SK-N-SH treated with all-trans-retinoic acid at 6 μM for 48 hours (cell line): ENCODE results near the gene TNFRSF11A.

ENCODE experiments used
- ATAC-seq: fragments of 200-7000 bp; cut with Tn5 transposase; 3 replicates; pipeline ENCODE4 v1.9.1; 2020; ENCODE audit warnings: mild to moderate bottlenecking, moderate library complexity
- CSDC2 ChIP-seq: fragments of 250-450 bp; sonication (Bioruptor Pico); IDR thresholded peaks from 2 replicates; pipeline ENCODE4 v1.5.0; 2020; ENCODE audit warnings: mild to moderate bottlenecking, moderate library complexity
- ESRRG ChIP-seq: fragments of 250-450 bp; sonication (Bioruptor Pico); IDR thresholded peaks from 2 replicates; pipeline ENCODE4 v1.6.1; 2021; ENCODE audit warnings: mild to moderate bottlenecking
- GLIS3 ChIP-seq: fragments of 250-450 bp; sonication (Bioruptor Pico); IDR thresholded peaks from 2 replicates; pipeline ENCODE4 v1.5.0; 2020; ENCODE audit warnings: mild to moderate bottlenecking, moderate library complexity
- ISL1 ChIP-seq: fragments of 250-450 bp; sonication (Bioruptor Pico); IDR thresholded peaks from 2 replicates; pipeline ENCODE4 v2.1.2; 2022; ENCODE audit warnings: mild to moderate bottlenecking, moderate library complexity
- PPARA ChIP-seq: fragments of 250-450 bp; sonication (Bioruptor Pico); IDR thresholded peaks from 2 replicates; pipeline ENCODE4 v1.5.0; 2020; ENCODE audit warnings: mild to moderate bottlenecking, borderline replicate concordance
- TCF4 ChIP-seq: fragments of 250-450 bp; sonication (Bioruptor Pico); IDR thresholded peaks from 2 replicates; pipeline ENCODE4 v1.8.0; 2021; ENCODE audit warnings: mild to moderate bottlenecking, moderate library complexity, borderline replicate concordance
- TOX ChIP-seq: fragments of 250-450 bp; sonication (Bioruptor Pico); IDR thresholded peaks from 2 replicates; pipeline ENCODE4 v1.8.0; 2021; ENCODE audit warnings: mild to moderate bottlenecking, moderate library complexity, borderline replicate concordance
- ZC3H10 ChIP-seq: fragments of 250-450 bp; sonication (Bioruptor Pico); IDR thresholded peaks from 2 replicates; pipeline ENCODE4 v1.5.1; 2021; ENCODE audit warnings: mild to moderate bottlenecking, moderate library complexity
- ZFP3 ChIP-seq: fragments of 250-450 bp; sonication (Bioruptor Pico); IDR thresholded peaks from 2 replicates; pipeline ENCODE4 v1.5.0; 2020; ENCODE audit warnings: mild to moderate bottlenecking, moderate library complexity
- ZNF70 ChIP-seq: fragments of 450-650 bp; formaldehyde crosslinking; IDR thresholded peaks from 2 replicates; pipeline ENCODE4 v1.5.0; 2020; ENCODE audit warnings: mild to moderate bottlenecking, moderate library complexity
- ZNF8 ChIP-seq: fragments of 450-650 bp; formaldehyde crosslinking; IDR thresholded peaks from 2 replicates; pipeline ENCODE4 v1.5.0; 2020; ENCODE audit warnings: mild to moderate bottlenecking, moderate library complexity
- TF ChIP-seq, protein P1 (sequence below): fragments of 250-450 bp; sonication (Bioruptor Pico); IDR thresholded peaks from 2 replicates; pipeline ENCODE4 v1.8.0; 2021; ENCODE audit warnings: low read depth, mild to moderate bottlenecking, moderate library complexity, borderline replicate concordance
- TF ChIP-seq, protein P2 (sequence below): fragments of 250-450 bp; sonication (Bioruptor Pico); IDR thresholded peaks from 2 replicates; pipeline ENCODE4 v1.5.0; 2020; ENCODE audit warnings: mild to moderate bottlenecking, moderate library complexity
- TF ChIP-seq, protein P3 (sequence below): fragments of 250-450 bp; sonication (Bioruptor Pico); IDR thresholded peaks from 2 replicates; pipeline ENCODE4 v1.8.0; 2020; ENCODE audit warnings: mild to moderate bottlenecking, moderate library complexity, borderline replicate concordance
- TF ChIP-seq, protein P4 (sequence below): fragments of 250-450 bp; sonication (Bioruptor Pico); IDR thresholded peaks from 2 replicates; pipeline ENCODE4 v1.5.1; 2020; ENCODE audit warnings: low read depth, mild to moderate bottlenecking, moderate library complexity

Gene TNFRSF11A

DNA sequence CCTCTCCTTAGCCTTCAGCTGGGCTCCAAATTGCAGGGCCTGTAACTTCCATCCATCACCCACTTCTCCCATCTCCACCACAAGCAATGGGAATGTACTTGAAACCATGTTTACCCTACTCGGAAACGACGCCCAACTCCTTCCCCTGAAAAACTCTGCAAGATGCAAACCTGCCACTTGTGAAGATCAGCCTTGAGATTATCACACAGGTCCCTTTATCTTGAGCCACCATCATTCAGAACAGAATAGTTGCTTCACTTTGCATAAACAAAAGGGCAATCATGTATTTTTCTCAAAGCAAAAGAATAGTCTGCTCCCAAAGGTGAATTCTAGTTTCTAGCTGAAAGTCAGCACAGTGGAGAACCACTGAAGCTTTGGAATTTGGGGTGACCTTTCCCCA, 75.8 kb downstream of the TNFRSF11A start:
- no peak for ATAC-seq

DNA sequence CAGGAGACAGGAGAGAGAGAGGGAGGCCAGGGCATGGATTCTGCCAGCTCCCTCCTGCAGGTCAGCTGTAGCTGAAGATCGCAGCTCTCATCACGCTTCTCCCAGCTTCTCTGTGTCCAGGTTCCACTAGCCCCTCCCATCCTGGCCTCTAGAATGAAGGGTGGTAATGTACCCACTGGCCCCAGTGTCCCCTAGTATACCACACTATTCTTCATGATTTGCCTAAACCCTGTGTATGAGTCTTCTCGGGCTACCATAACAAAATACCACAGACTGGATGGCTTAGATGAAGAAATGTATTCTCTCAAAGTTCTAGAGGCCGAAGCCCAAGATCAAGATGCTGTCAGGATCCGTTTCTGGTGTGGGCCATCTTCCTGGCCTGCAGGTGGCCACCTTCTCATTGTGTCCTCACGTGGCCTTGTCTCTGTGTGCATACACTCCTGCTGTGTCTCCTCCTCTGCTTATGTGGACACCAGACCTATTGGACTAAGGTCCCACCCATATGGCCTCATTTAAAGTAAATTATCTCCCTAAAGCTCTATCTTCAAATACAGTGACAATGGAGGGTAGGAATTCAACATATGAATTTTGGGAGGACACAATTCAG, 77.3 kb downstream of the TNFRSF11A start:
- TF ChIP-seq ESRRG (no peak), TOX (CRISPR knock-in tag) (no peak), PPARA (CRISPR knock-in tag) (no peak)
- TF ChIP-seq, protein P1, sequence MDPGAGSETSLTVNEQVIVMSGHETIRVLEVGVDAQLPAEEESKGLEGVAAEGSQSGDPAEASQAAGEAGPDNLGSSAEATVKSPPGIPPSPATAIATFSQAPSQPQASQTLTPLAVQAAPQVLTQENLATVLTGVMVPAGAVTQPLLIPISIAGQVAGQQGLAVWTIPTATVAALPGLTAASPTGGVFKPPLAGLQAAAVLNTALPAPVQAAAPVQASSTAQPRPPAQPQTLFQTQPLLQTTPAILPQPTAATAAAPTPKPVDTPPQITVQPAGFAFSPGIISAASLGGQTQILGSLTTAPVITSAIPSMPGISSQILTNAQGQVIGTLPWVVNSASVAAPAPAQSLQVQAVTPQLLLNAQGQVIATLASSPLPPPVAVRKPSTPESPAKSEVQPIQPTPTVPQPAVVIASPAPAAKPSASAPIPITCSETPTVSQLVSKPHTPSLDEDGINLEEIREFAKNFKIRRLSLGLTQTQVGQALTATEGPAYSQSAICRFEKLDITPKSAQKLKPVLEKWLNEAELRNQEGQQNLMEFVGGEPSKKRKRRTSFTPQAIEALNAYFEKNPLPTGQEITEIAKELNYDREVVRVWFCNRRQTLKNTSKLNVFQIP (CRISPR knock-in tag) = no peak
- ATAC-seq = no peak

More for the DNA sequence above, 75.8 kb downstream of the TNFRSF11A start:
- TF ChIP-seq ZC3H10 (CRISPR knock-in tag) (no peak), ZFP3 (CRISPR knock-in tag) (no peak), PPARA (CRISPR knock-in tag) (no peak), CSDC2 (CRISPR knock-in tag) (no peak), ZNF8 (CRISPR knock-in tag) (no peak)
- TF ChIP-seq, protein P2, sequence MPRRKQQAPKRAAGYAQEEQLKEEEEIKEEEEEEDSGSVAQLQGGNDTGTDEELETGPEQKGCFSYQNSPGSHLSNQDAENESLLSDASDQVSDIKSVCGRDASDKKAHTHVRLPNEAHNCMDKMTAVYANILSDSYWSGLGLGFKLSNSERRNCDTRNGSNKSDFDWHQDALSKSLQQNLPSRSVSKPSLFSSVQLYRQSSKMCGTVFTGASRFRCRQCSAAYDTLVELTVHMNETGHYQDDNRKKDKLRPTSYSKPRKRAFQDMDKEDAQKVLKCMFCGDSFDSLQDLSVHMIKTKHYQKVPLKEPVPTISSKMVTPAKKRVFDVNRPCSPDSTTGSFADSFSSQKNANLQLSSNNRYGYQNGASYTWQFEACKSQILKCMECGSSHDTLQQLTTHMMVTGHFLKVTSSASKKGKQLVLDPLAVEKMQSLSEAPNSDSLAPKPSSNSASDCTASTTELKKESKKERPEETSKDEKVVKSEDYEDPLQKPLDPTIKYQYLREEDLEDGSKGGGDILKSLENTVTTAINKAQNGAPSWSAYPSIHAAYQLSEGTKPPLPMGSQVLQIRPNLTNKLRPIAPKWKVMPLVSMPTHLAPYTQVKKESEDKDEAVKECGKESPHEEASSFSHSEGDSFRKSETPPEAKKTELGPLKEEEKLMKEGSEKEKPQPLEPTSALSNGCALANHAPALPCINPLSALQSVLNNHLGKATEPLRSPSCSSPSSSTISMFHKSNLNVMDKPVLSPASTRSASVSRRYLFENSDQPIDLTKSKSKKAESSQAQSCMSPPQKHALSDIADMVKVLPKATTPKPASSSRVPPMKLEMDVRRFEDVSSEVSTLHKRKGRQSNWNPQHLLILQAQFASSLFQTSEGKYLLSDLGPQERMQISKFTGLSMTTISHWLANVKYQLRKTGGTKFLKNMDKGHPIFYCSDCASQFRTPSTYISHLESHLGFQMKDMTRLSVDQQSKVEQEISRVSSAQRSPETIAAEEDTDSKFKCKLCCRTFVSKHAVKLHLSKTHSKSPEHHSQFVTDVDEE (CRISPR knock-in tag) = no peak
- TF ChIP-seq, protein P3, sequence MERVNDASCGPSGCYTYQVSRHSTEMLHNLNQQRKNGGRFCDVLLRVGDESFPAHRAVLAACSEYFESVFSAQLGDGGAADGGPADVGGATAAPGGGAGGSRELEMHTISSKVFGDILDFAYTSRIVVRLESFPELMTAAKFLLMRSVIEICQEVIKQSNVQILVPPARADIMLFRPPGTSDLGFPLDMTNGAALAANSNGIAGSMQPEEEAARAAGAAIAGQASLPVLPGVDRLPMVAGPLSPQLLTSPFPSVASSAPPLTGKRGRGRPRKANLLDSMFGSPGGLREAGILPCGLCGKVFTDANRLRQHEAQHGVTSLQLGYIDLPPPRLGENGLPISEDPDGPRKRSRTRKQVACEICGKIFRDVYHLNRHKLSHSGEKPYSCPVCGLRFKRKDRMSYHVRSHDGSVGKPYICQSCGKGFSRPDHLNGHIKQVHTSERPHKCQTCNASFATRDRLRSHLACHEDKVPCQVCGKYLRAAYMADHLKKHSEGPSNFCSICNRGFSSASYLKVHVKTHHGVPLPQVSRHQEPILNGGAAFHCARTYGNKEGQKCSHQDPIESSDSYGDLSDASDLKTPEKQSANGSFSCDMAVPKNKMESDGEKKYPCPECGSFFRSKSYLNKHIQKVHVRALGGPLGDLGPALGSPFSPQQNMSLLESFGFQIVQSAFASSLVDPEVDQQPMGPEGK (CRISPR knock-in tag) = no peak

DNA sequence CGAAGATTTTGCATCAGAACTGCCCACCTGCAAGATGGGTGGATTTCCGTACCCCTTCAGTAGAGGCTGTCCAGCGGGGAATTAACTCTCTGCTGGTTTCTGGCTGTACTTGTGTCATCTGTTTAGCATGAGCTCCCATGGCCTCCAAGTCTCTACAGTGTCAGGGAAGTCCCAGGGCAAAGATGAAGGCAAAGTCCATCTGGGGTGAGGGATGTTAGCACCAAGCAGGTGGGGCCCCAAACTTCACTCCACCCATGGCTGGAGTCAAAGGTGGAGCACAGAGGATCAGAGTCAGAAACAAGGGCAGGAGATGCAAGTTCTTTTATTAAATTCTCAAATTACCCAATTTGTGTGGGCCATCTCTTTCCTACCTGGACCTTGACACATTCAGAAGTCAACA, 78.0 kb downstream of the TNFRSF11A start:
- TF ChIP-seq CSDC2 (CRISPR knock-in tag) = no peak
- TF ChIP-seq TCF4 (CRISPR knock-in tag) = no peak
- TF ChIP-seq ZNF8 (CRISPR knock-in tag) = no peak
- TF ChIP-seq, protein P4, sequence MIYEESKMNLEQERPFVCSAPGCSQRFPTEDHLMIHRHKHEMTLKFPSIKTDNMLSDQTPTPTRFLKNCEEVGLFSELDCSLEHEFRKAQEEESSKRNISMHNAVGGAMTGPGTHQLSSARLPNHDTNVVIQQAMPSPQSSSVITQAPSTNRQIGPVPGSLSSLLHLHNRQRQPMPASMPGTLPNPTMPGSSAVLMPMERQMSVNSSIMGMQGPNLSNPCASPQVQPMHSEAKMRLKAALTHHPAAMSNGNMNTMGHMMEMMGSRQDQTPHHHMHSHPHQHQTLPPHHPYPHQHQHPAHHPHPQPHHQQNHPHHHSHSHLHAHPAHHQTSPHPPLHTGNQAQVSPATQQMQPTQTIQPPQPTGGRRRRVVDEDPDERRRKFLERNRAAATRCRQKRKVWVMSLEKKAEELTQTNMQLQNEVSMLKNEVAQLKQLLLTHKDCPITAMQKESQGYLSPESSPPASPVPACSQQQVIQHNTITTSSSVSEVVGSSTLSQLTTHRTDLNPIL (CRISPR knock-in tag) = no peak
- no peak for TF ChIP-seq GLIS3 (CRISPR knock-in tag)
- TF ChIP-seq, protein P2 (CRISPR knock-in tag) = no peak
- ATAC-seq = no peak

DNA sequence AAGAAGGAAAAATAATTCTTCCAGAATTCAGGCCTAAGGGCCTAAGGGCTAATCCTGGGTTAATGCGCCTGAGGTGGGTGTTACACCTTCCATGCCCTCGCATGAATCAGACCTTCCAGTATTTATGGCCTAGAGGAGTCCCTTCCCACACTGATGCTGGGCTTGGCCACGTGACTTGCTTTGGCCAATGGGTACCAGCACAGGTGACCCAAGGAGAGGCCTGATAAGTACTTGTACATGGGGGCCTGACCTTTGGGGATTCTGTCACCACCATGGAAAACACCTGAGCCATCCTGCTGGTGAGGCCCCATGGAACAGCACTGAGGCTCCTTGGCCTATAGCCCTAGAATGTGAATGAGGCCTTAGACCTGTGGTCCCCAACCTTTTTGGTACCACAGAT, 79.8 kb downstream of the TNFRSF11A start:
- no peak for ATAC-seq
- TF ChIP-seq, protein P4 (CRISPR knock-in tag) = no peak
- no peak for TF ChIP-seq ZNF8 (CRISPR knock-in tag)
- TF ChIP-seq, protein P2 (CRISPR knock-in tag) = no peak
- TF ChIP-seq PPARA (CRISPR knock-in tag) = no peak
- TF ChIP-seq, protein P1 (CRISPR knock-in tag) = no peak
- no peak for TF ChIP-seq ISL1
- no peak for TF ChIP-seq ZNF70
